Fibroblast of skin of left biceps (primary cell): Measurements from ENCODE around the gene RPSA.
"Not testable (repeated sequence)": the region's sequence is repeated elsewhere in the genome, so short reads cannot be mapped to it uniquely, and the experiment has no call there.

Experiments used
- DNase-seq, 2 experiments: peaks; one replicate each; pipeline ENCODE4 v3.0.0-alpha.2; 2013; ENCODE audit warnings: low read depth in 2 of 2

RPSA gene

GRCh38 chr3:39406368-39407258 lies at the start of gene RPSA:
TSS of gene RPSA (plus strand) at chr3:39406720. CDS start at chr3:39407654, 934 bp downstream.
- peak; percentile 90 to 91 for DNase-seq

GRCh38 chr3:39358333-39358732 lies 48.2 kb upstream of the RPSA start:
- no peak for DNase-seq

- no peak for DNase-seq
Observed at GRCh38 chr3:39361252-39361927, 45.1 kb upstream of the RPSA start.

GRCh38 chr3:39362192-39362591 lies 44.3 kb upstream of the RPSA start:
- DNase-seq, result no peak

GRCh38 chr3:39362812-39363211 lies 43.7 kb upstream of the RPSA start:
- DNase-seq, result no peak

- DNase-seq, result not testable (repeated sequence)
Observed at GRCh38 chr3:39370450-39370849, 36.1 kb upstream of the RPSA start.

- no peak for DNase-seq
Observed at GRCh38 chr3:39372833-39373232, 33.7 kb upstream of the RPSA start.

GRCh38 chr3:39376959-39377634 lies 29.4 kb upstream of the RPSA start:
- no peak for DNase-seq

GRCh38 chr3:39378088-39378487 lies 28.4 kb upstream of the RPSA start:
- no peak for DNase-seq

GRCh38 chr3:39378957-39379777 lies 27.4 kb upstream of the RPSA start:
- no peak for DNase-seq

GRCh38 chr3:39379778-39380155 lies 26.8 kb upstream of the RPSA start:
- no peak for DNase-seq

- no peak for DNase-seq
Observed at GRCh38 chr3:39381432-39381831, 25.1 kb upstream of the RPSA start.

- DNase-seq, result peak; percentile 41 to 47
Observed at GRCh38 chr3:39383045-39383880, 23.3 kb upstream of the RPSA start, which contains the start of gene SLC25A38. TSS of gene SLC25A38 (plus strand) at chr3:39383370. CDS start at chr3:39383725, 355 bp downstream.

- peak; percentile 62 for DNase-seq
Observed at GRCh38 chr3:39383881-39384664, 22.4 kb upstream of the RPSA start.

GRCh38 chr3:39384665-39385000 lies 21.9 kb upstream of the RPSA start:
- DNase-seq, result no peak

- DNase-seq, result no peak
Observed at GRCh38 chr3:39385456-39386090, 20.9 kb upstream of the RPSA start.

GRCh38 chr3:39386318-39386717 lies 20.2 kb upstream of the RPSA start:
- no peak for DNase-seq

- DNase-seq, result no peak
Observed at GRCh38 chr3:39387411-39387975, 19.0 kb upstream of the RPSA start.

GRCh38 chr3:39388153-39388552 lies 18.4 kb upstream of the RPSA start:
- no peak for DNase-seq
